CD4-positive, alpha-beta T cell treated with Interleukin-4 for 1 hour (primary cell): ENCODE measurements around the gene TGFB1I1.
"Not testable (repeated sequence)": the region's sequence is repeated elsewhere in the genome, so short reads cannot be mapped to it uniquely, and the experiment has no call there.

Experiments used
- DNase-seq, 2 donors: peaks; one replicate each; pipeline ENCODE4 v3.0.0-alpha.2; 2020 to 2022

The TGFB1I1 gene

GRCh38 chr16:31519759-31520431 is 47.9 kb downstream of the TGFB1I1 start:
- no peak for DNase-seq

- no peak for DNase-seq
Observed at GRCh38 chr16:31521368-31521767, 49.4 kb downstream of the TGFB1I1 start.

GRCh38 chr16:31522071-31522470 is 50.1 kb downstream of the TGFB1I1 start:
- no peak for DNase-seq

- DNase-seq = not testable (repeated sequence)
Observed at GRCh38 chr16:31523768-31524167, 51.8 kb downstream of the TGFB1I1 start.

GRCh38 chr16:31525113-31525512 is 53.2 kb downstream of the TGFB1I1 start:
- no peak for DNase-seq
